GM18873 (cell line): ENCODE measurements around the gene SETMAR.
"Not testable (repeated sequence)": the region's sequence is repeated elsewhere in the genome, so short reads cannot be mapped to it uniquely, and the experiment has no call there.

Source experiments
- ATAC-seq: cut with Tn5 transposase; IDR thresholded peaks from one replicate; pipeline ENCODE4 v1.9.1; 2021; ENCODE audit warnings: mild to moderate bottlenecking, moderate library complexity, moderate number of reproducible peaks; ENCODE audit not compliant: unreplicated experiment, low FRiP score

SETMAR gene

DNA sequence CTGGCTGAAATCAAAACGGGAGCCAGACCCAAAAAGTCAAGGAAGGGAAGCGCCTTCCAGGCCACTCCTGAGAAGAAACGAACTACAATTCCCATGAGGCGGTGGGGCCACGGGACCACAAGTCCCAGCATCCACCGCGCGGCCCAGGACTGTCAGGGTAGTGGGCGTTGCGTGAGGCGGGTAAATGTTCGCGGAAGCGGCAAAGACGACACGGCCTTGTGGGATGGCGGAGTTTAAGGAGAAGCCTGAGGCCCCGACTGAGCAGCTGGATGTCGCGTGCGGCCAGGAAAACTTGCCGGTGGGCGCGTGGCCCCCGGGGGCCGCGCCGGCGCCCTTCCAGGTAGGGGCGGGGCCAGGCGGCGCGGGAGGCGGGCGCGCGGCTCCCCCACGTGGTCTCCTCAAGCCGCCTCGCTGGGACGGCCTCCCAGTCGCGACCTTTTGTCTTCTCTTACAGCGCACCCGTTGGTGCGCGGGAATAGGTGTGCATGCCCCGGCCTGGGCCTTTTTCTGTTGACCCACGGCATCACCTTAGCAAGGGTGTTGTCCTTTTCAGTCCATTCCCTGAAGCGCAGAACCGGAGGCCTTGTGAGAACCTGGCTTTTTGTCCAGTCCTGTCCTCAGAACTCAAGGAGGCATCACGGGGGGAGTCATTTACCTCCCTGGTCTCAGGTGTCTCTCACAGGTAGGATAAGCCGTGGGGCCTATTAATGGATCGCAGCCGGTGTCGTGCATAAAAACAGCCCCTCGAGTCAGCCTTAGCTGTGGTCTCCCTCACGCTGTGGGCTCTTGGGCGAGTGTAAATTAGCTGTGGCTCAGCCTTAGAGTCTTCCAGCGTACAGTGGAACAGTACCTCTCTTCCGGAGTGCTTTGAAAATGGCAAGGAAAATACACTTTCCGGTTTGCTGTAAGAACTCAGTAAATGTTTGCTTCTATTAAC is at the start of gene SETMAR:
TSS of gene SETMAR (plus strand) at position 183 of the 937 bp plus-strand sequence. CDS start at position 185, 2 bp downstream.
- peak; percentile 89 for ATAC-seq

- no peak for ATAC-seq
Measured at GRCh38 chr3:4261406-4261805, 41.8 kb upstream of the SETMAR start.

DNA sequence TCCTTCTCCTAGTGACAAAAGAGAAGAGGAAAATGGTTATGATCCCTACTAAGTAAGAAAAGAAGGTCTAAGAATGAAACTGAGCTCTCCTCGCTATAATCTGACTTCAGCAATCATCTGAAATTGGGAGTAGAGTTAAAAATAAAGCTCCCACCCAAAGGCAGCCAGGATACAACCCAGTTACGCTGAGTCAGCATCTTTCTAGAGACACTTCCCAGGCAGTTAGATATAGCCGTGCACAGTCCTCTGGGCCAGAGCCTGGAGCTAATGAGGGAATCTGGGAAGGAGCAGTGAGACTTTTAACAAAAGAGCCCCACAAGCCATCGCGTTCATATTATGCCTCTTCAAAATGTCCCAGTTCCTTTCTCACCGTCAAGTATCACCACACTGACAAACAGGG is 39.1 kb upstream of the SETMAR start:
- no peak for ATAC-seq

- ATAC-seq = no peak
Measured at GRCh38 chr3:4270720-4271119, 32.4 kb upstream of the SETMAR start.

DNA sequence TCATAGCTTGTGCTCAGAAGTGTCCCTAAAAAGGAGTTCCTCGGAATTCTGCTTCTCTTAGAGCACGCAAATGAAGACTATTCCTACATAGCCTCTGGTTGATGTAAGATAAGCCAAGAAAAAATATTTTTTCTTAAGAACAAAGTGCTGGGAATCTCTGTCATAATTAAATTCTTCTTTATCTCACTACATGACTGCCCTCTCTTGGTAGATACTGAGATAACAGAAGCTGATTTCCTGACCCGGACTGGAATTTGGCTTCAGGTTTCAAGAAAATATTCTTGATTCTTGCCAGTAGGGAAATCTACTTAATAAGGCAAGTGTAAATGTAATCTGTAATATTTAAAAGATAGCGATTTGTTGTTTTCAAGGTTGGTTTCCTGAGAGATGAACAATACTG is 31.3 kb upstream of the SETMAR start:
- ATAC-seq = no peak

GRCh38 chr3:4279516-4280105 is 23.6 kb upstream of the SETMAR start:
- no peak for ATAC-seq

DNA sequence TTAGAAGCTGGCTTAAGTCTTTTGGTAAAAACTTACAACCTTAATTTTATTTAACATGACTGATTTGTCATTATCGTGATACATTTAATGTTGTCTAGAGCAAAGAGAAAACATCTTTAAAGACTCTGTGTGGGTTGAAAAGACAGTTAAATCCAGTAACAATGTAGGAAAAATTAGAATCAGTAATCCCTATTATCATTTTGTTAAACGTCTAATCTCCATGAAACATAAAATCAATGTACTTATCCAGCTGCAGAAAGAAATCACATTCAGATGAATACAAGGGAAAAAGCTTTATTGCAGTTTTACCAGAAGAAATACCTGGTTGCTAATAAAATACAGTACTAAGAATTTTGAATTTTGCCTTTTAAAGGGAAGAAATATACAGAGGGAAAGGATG is 21.2 kb upstream of the SETMAR start:
- no peak for ATAC-seq

- ATAC-seq = no peak
Measured at GRCh38 chr3:4284865-4285264, 18.3 kb upstream of the SETMAR start.

- no peak for ATAC-seq
Measured at GRCh38 chr3:4289044-4289443, 14.1 kb upstream of the SETMAR start.

GRCh38 chr3:4290272-4290893 is 12.8 kb upstream of the SETMAR start:
- ATAC-seq = peak; percentile 63

DNA sequence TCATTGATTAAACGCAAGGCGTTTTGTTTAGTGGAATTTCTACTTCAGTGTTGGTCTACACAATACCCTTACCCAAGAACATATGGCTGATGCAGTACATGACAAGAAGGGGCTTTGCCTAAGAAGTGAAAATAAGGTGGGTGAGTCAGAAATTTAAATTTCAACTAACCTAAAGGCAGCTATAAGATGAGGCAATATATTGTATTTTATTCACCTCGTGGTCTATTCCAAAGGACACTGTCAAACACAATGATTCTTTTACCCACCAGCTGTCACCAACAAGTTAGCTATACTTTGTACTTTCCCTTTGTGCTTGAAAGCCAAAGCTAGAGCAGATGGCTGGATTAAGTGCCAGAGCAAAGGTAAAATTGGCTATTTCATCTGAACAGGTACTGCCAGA is 10.9 kb upstream of the SETMAR start:
- ATAC-seq = no peak

GRCh38 chr3:4294616-4295327 is 8.4 kb upstream of the SETMAR start:
- no peak for ATAC-seq

- not testable (repeated sequence) for ATAC-seq
Measured at GRCh38 chr3:4296454-4296853, 6.7 kb upstream of the SETMAR start.

DNA sequence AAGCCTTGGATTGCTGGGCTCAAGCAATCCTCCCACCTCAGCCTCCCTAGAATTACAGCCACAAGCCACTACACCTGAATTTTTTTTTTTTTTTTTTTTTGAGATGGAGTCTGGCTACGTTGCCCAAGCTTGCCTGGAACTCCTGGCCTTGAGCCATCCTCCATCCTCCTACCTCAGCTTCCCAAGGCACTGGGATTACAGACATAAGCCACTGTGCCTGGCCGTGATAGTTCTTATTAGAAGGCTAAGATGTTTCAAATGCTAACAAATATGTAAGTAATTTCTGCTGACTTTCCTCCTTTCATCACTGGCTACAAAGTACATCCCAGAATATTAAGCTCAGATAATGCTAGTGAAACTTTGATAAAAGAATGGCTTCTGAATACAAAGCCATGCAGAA is 5.7 kb upstream of the SETMAR start:
- no peak for ATAC-seq

- no peak for ATAC-seq
Measured at GRCh38 chr3:4302747-4303146, 422 bp upstream of the SETMAR start.

DNA sequence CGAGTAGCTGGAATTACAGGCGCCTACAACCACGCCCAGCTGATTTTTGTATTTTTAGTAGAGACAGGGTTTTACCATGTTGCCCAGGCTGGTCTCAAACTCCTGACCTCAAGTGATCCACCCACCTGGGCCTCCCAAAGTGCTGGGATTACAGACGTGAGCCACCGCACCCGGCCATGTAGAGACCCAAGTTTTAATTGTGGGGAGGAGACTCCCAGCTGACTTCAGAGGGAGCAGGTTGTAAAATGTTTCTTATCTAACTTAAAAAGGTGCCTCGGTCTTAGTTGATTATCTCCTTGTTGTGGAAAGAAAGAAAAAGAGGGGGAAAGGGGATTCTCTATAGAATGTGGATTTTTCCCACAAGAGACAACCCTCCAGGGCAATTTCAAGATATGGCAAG is 2.0 kb downstream of the SETMAR start:
- ATAC-seq = not testable (repeated sequence)

- no peak for ATAC-seq
Measured at GRCh38 chr3:4306091-4306490, 2.9 kb downstream of the SETMAR start.

DNA sequence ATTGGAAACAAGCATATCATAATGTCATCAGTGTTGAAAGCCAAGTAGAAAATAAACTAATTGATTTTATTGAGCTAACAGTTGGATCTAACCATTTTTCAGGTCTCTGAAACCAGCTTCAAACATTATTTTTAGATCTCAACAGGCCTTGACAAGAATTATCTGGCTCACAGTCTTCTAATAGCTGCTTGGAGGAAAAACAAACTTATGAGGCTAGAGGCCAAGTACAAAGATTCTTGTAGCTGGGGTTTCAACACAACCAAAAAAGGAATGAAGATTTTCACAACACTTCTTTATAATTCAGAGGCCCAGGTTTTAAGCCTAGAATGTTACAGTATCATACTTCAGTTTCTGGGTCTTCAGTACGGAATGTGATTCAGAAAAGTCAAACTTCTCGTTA is 3.7 kb downstream of the SETMAR start:
- ATAC-seq = no peak

- ATAC-seq = no peak
Measured at GRCh38 chr3:4309491-4310128, 6.4 kb downstream of the SETMAR start.

- ATAC-seq = no peak
Measured at GRCh38 chr3:4310971-4311370, 7.8 kb downstream of the SETMAR start.
